Measurements from ENCODE around the gene USP21. TPM values are rescaled to one million over a fixed set of nuclear protein-coding genes. Genes with fewer than 3 reads are reported as not detected.
A peak's percentile ranks its signal among the peaks of the same experiment; 100 is the strongest.

The USP21 gene
- polyA plus RNA-seq, 1 donor from 2014 or later: 20.2 TPM

GRCh38 chr1:161177936-161178244, 18.6 kb downstream of the USP21 start:
- H3K4me3 ChIP-seq (ENCODE audit: low read length): peak overlapping the region; percentile 78
- H3K9me2 ChIP-seq (ENCODE audit: insufficient read depth, low read length): no peaks in the 10 kb centered on the region
- H3K9me3 ChIP-seq (ENCODE audit: low read length): no peaks in the 10 kb centered on the region
- peak overlapping the region; percentile 49 for H3K4me2 ChIP-seq (ENCODE audit: low read length)
- H3K27me3 ChIP-seq (ENCODE audit: insufficient read depth, low read depth, low read length): no peaks in the 10 kb centered on the region
- TF ChIP-seq POLR2AphosphoS5 (IDR thresholded peaks at IDR 0.05) (no peak), EP300 (conservative IDR thresholded peaks at IDR 0.05; ENCODE audit: poor library complexity, severe bottlenecking) (no peak), MXI1 (conservative IDR thresholded peaks at IDR 0.05; ENCODE audit: poor library complexity, severe bottlenecking) (no peak), SMC3 (conservative IDR thresholded peaks at IDR 0.05; ENCODE audit: poor library complexity) (no peak)
- TF ChIP-seq, protein P1, sequence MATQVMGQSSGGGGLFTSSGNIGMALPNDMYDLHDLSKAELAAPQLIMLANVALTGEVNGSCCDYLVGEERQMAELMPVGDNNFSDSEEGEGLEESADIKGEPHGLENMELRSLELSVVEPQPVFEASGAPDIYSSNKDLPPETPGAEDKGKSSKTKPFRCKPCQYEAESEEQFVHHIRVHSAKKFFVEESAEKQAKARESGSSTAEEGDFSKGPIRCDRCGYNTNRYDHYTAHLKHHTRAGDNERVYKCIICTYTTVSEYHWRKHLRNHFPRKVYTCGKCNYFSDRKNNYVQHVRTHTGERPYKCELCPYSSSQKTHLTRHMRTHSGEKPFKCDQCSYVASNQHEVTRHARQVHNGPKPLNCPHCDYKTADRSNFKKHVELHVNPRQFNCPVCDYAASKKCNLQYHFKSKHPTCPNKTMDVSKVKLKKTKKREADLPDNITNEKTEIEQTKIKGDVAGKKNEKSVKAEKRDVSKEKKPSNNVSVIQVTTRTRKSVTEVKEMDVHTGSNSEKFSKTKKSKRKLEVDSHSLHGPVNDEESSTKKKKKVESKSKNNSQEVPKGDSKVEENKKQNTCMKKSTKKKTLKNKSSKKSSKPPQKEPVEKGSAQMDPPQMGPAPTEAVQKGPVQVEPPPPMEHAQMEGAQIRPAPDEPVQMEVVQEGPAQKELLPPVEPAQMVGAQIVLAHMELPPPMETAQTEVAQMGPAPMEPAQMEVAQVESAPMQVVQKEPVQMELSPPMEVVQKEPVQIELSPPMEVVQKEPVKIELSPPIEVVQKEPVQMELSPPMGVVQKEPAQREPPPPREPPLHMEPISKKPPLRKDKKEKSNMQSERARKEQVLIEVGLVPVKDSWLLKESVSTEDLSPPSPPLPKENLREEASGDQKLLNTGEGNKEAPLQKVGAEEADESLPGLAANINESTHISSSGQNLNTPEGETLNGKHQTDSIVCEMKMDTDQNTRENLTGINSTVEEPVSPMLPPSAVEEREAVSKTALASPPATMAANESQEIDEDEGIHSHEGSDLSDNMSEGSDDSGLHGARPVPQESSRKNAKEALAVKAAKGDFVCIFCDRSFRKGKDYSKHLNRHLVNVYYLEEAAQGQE (IDR thresholded peaks at IDR 0.05; ENCODE audit: borderline replicate concordance): no peak
- peaks cover 6% of the 10 kb centered on the region for H3K79me2 ChIP-seq (replicated peaks; ENCODE audit: insufficient read depth, low read length)
- H3K36me3 ChIP-seq (ENCODE audit: insufficient read depth, low read length): no peaks in the 10 kb centered on the region
- peak overlapping the region; percentile 63 for H3K27ac ChIP-seq (ENCODE audit: low read length)
- H4K20me1 ChIP-seq (ENCODE audit: insufficient read depth): no peaks in the 10 kb centered on the region
- H2AFZ ChIP-seq (ENCODE audit: low read depth, low read length): peak overlapping the region; percentile 54
- H3K9ac ChIP-seq (ENCODE audit: low read length): peak overlapping the region; percentile 81
- no peaks in the 10 kb centered on the region for H3F3A ChIP-seq (ENCODE audit: insufficient read depth, low read length, poor library complexity, severe bottlenecking)

- no peaks in the 10 kb centered on the region for H3K36me3 ChIP-seq (ENCODE audit: insufficient read depth, low read length)
- no peak overlapping the region for H3K4me2 ChIP-seq (ENCODE audit: low read length)
- no peak overlapping the region for H3K9ac ChIP-seq (ENCODE audit: low read length)
- H3K4me3 ChIP-seq (ENCODE audit: low read length): no peak overlapping the region
- no peak overlapping the region for H2AFZ ChIP-seq (ENCODE audit: low read depth, low read length)
- H3K27ac ChIP-seq (ENCODE audit: low read length): no peak overlapping the region
- no peaks in the 10 kb centered on the region for H4K20me1 ChIP-seq (ENCODE audit: insufficient read depth)
- no peak for TF ChIP-seq EZH2 (IDR thresholded peaks at IDR 0.05; ENCODE audit: borderline replicate concordance, insufficient read depth, low read length, poor library complexity, severe bottlenecking)
- no peak for TF ChIP-seq EP300 (conservative IDR thresholded peaks at IDR 0.05; ENCODE audit: poor library complexity, severe bottlenecking)
- no peak for TF ChIP-seq MXI1 (conservative IDR thresholded peaks at IDR 0.05; ENCODE audit: poor library complexity, severe bottlenecking)
- no peak for TF ChIP-seq CTCF (IDR thresholded peaks at IDR 0.05; ENCODE audit: poor library complexity, severe bottlenecking)
- TF ChIP-seq, protein P1 (IDR thresholded peaks at IDR 0.05; ENCODE audit: borderline replicate concordance): no peak
- no peak for TF ChIP-seq RAD21 (conservative IDR thresholded peaks at IDR 0.05)
- TF ChIP-seq POLR2AphosphoS5 (IDR thresholded peaks at IDR 0.05): no peak
- TF ChIP-seq SMC3 (conservative IDR thresholded peaks at IDR 0.05; ENCODE audit: poor library complexity): no peak
- no peak for TF ChIP-seq TAF1 (IDR thresholded peaks at IDR 0.05; ENCODE audit: low read depth)
- no peaks in the 10 kb centered on the region for H3F3A ChIP-seq (ENCODE audit: insufficient read depth, low read length, poor library complexity, severe bottlenecking)
- H3K79me2 ChIP-seq (replicated peaks; ENCODE audit: insufficient read depth, low read length): peaks cover 6% of the 10 kb centered on the region
- no peaks in the 10 kb centered on the region for H3K9me3 ChIP-seq (ENCODE audit: low read length)
- no peaks in the 10 kb centered on the region for H3K9me2 ChIP-seq (ENCODE audit: insufficient read depth, low read length)
- no peaks in the 10 kb centered on the region for H3K27me3 ChIP-seq (ENCODE audit: insufficient read depth, low read depth, low read length)
Observed at GRCh38 chr1:161179698-161180097, 20.4 kb downstream of the USP21 start.

All from neural cell (in vitro differentiated cells).